Kidney epithelial cell (primary cell): ENCODE data around the gene POU5F1. TPM values are rescaled to one million over a fixed set of nuclear protein-coding genes. Genes with fewer than 3 reads are reported as not detected.

Source experiments
- DNase-seq: peaks from one replicate; pipeline ENCODE4 v3.0.0-alpha.2; 2010; ENCODE audit warnings: low read depth
- H3K27me3 ChIP-seq: 2 replicates; pipeline ENCODE4 v1.6.0; 2011; ENCODE audit warnings: low read length; ENCODE audit not compliant: control insufficient read depth, insufficient read depth
- H3K36me3 ChIP-seq: 2 replicates; pipeline ENCODE4 v1.5.1; 2011; ENCODE audit warnings: low read length; ENCODE audit not compliant: control insufficient read depth, insufficient read depth
- H3K4me3 ChIP-seq: 2 replicates; pipeline ENCODE4 v1.5.1; 2011; ENCODE audit warnings: low read depth, mild to moderate bottlenecking, control low read depth, low read length
- total RNA-seq: library from RNA; depleted of rRNA; stranded (reverse); fragments of >200 nt; gene quantifications from 2 replicates; pipeline ENCODE4 v1.2.3, GENCODE V29; 2015
- TF ChIP-seq, protein P1 (sequence below): IDR thresholded peaks from 2 replicates; pipeline ENCODE4 v1.5.1; 2011; ENCODE audit warnings: mild to moderate bottlenecking, moderate library complexity, low read length, control low read depth, inconsistent platforms; ENCODE audit not compliant: insufficient read depth, poor library complexity, severe bottlenecking

The POU5F1 gene
- total RNA-seq, 1 donor from 2014 or later = 0.21 TPM

DNA sequence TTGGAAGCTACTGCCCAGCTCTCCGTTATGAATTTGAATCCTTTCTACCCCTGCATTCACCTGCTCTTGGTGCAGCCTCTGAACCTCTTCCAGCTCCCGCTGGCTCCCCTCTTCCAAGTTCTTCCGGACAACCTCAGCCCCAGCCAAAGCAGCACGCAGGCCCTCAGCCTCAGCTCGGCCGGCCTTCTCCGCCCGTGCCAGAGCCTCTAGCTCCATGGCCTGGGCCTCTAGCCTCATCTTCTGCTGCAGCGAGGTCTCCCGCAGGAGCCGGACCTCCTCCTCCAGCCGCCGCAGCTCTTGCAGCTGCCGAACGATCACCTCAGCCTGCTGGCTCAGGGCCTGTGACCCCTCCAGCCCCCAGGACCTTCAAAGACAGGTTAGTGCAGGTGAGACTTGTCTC lies 16.0 kb downstream of the POU5F1 start:
- peaks cover 1% of the 10 kb centered on the region for H3K36me3 ChIP-seq
- TF ChIP-seq, protein P1, sequence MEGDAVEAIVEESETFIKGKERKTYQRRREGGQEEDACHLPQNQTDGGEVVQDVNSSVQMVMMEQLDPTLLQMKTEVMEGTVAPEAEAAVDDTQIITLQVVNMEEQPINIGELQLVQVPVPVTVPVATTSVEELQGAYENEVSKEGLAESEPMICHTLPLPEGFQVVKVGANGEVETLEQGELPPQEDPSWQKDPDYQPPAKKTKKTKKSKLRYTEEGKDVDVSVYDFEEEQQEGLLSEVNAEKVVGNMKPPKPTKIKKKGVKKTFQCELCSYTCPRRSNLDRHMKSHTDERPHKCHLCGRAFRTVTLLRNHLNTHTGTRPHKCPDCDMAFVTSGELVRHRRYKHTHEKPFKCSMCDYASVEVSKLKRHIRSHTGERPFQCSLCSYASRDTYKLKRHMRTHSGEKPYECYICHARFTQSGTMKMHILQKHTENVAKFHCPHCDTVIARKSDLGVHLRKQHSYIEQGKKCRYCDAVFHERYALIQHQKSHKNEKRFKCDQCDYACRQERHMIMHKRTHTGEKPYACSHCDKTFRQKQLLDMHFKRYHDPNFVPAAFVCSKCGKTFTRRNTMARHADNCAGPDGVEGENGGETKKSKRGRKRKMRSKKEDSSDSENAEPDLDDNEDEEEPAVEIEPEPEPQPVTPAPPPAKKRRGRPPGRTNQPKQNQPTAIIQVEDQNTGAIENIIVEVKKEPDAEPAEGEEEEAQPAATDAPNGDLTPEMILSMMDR = no peak
- no peak for DNase-seq
- H3K27me3 ChIP-seq = no peaks in the 10 kb centered on the region
- no peak overlapping the region for H3K4me3 ChIP-seq

GRCh38 chr6:31152781-31153180 lies 17.7 kb downstream of the POU5F1 start:
- Histone ChIP-seq H3K4me3 (no peak overlapping the region), H3K36me3 (peaks cover 1% of the 10 kb centered on the region), H3K27me3 (no peaks in the 10 kb centered on the region)
- TF ChIP-seq, protein P1 = no peak
- DNase-seq = no peak

DNA sequence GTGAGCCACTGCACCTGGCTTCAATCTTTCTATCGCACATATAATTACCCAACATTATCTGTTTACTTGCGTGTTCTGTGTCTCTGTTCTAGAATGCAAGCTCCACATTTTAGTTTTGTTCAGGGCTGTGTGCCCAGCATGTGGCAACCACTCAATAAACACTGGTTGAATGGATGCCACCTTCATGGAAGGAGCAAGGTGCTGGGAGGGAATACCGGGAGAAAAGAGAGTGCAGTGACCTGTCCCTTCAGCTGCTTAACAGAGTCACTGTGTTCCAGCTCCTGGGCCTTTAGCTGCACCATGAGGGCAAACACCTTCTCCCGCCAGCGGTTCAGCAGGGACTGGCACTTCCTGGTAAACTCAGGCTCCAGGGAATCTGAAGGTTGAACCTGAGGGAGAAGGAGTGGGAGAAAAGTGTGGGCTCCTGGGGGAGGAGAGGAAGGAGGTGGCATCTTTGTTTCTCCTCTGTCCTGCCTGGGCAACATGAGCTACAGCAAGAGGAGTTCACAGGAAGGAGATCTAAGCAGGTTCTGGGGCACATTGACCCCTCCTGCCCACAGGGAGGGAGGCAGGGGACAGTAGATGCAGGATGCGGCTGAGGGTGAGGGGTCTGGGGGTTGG lies 20.5 kb downstream of the POU5F1 start:
- H3K36me3 ChIP-seq = peaks cover 1% of the 10 kb centered on the region
- no peak for DNase-seq
- H3K27me3 ChIP-seq = no peaks in the 10 kb centered on the region
- H3K4me3 ChIP-seq = no peak overlapping the region
- TF ChIP-seq, protein P1 = no peak

DNA sequence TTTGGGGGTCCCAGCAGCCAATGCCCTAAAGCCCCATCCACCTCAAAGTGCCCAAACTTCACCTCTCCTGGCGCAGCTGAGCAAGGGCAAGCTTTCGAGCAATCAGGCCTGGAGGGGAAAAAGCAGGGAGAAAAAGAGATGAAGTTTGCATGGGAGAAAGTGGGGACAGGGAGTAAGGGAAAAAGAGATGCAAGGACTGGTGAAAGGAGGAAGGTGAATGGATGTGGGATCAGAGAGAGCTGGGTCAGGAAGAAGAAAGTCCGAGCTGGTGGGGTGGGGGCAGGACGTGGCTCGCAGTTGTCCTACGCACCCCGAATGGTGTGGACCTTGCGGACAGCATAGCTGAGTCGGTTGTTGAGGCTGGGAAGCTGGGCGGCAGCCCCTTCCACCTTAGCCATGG lies 25.1 kb downstream of the POU5F1 start:
- H3K27me3 ChIP-seq = no peaks in the 10 kb centered on the region
- TF ChIP-seq, protein P1 = no peak
- H3K36me3 ChIP-seq = peaks cover 1% of the 10 kb centered on the region
- DNase-seq = no peak
- H3K4me3 ChIP-seq = no peak overlapping the region

DNA sequence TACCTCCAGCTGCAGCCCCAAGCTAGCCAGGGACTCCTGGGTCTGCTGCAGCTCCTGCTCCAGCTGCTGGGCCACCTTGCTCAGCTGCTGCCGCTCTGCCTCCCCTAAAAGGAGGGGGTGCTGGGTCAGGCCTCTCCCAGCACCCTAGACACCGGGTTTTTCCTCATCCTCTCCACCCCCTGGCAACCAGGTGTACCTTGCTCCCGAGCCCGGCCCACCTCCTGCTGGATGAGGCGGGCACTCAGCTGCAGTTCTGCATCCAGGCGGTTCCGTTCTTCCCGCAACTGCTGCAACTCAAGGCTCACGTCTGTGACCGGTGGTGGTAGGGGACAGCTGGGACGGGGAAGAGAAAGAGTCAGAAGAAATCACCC lies 25.5 kb downstream of the POU5F1 start:
- no peak for DNase-seq
- Histone ChIP-seq H3K4me3 (no peak overlapping the region), H3K27me3 (no peaks in the 10 kb centered on the region), H3K36me3 (peaks cover 1% of the 10 kb centered on the region)
- TF ChIP-seq, protein P1 = no peak

DNA sequence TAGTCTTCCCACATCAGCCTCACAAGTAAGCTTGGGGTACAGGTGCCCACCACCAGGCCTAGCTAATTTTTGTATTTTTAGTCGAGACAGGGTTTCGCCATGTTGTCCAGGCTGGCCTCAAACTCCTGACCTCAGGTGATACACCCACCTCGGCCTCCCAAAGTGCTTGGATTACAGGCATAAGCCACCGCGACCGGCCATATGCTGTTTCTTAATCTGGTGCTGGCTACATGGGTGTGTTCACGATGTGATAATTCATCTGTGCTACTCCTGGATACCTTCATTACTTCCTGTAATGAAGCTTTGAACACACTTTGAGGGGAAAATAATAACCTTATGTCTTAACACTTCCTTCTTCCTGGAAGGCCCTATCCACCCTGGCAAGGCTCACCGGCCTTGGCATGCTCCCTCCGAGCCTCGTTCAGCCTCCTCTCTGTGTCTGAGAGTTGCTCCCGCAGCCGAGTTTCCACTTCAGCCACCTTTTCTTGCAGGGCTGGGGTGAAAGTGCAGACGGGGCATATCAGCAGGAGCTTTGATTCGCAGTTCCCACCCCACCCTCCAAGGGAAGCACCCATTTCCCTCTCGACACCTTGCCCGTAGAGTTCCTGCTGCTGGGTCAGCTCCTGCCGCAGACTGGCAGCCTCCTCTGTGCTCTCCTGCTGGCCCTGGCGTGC lies 26.0 kb downstream of the POU5F1 start:
- Histone ChIP-seq H3K4me3 (no peak overlapping the region), H3K27me3 (no peaks in the 10 kb centered on the region), H3K36me3 (peaks cover 1% of the 10 kb centered on the region)
- TF ChIP-seq, protein P1 = no peak
- DNase-seq = no peak
